ENCODE measurements around the gene NKX1-2. TPM values are rescaled to one million over a fixed set of nuclear protein-coding genes. Genes with fewer than 3 reads are reported as not detected.

NKX1-2 gene
- total RNA-seq, 1 experiment from 2014 or later, result 0.36 TPM

GRCh38 chr10:124477614-124478363, 28.0 kb upstream of the NKX1-2 start:
- CTCF ChIA-PET, result no interaction called here
- BruUV-seq (replicated peaks), result no TSS peak
- no peak overlapping the region for H3K4me2 ChIP-seq (ENCODE audit: low read length)

GRCh38 chr10:124476043-124476725, 26.3 kb upstream of the NKX1-2 start:
- no peak for DNase-seq
- CTCF ChIA-PET, result no interaction called here
- intact Hi-C loops (cut with micrococcal nuclease), result no loop called here

More at GRCh38 chr10:124477614-124478363, 28.0 kb upstream of the NKX1-2 start:
- POLR2A ChIA-PET (ENCODE audit: unreplicated experiment), result no interaction called here
- Histone ChIP-seq H4K20me1 (ENCODE audit: low read length) (no peaks in the 10 kb centered on the region), H3K9ac (ENCODE audit: low read length) (no peak overlapping the region), H3K36me3 (ENCODE audit: low read depth, low read length) (no peaks in the 10 kb centered on the region), H3K9me3 (ENCODE audit: low read length) (no peaks in the 10 kb centered on the region), H3K4me1 (ENCODE audit: insufficient read depth, low read length) (no peaks in the 10 kb centered on the region), H3K27me3 (ENCODE audit: low read length) (no peaks in the 10 kb centered on the region), H3K4me3 (ENCODE audit: low read length) (no peak overlapping the region), H3K79me2 (ENCODE audit: low read length) (no peaks in the 10 kb centered on the region), H3K27ac (ENCODE audit: low read length) (no peak overlapping the region), H3K9me2 (replicated peaks; ENCODE audit: low read length) (no peaks in the 10 kb centered on the region), H3F3A (ENCODE audit: low read length, unreplicated experiment) (no peaks in the 10 kb centered on the region), H2AFZ (ENCODE audit: low read length) (no peak overlapping the region)
- DNase-seq, result no peak
- intact Hi-C loops (cut with micrococcal nuclease), result no loop called here
- no peak for TF ChIP-seq EZH2 (IDR thresholded peaks at IDR 0.05; ENCODE audit: low read length, unreplicated experiment)
- TF ChIP-seq EZH2phosphoT487 (IDR thresholded peaks at IDR 0.05; ENCODE audit: borderline replicate concordance, low read length), result no peak
- TF ChIP-seq CTCF (conservative IDR thresholded peaks at IDR 0.05; ENCODE audit: low read depth, low read length), result no peak
- no peak for ATAC-seq

GRCh38 chr10:124474514-124475070, 24.8 kb upstream of the NKX1-2 start:
- Histone ChIP-seq H3K9ac (ENCODE audit: low read length) (no peak overlapping the region), H3K27ac (ENCODE audit: low read length) (no peak overlapping the region), H3K4me1 (ENCODE audit: insufficient read depth, low read length) (no peaks in the 10 kb centered on the region), H3K36me3 (ENCODE audit: low read depth, low read length) (no peaks in the 10 kb centered on the region), H4K20me1 (ENCODE audit: low read length) (no peaks in the 10 kb centered on the region), H2AFZ (ENCODE audit: low read length) (no peak overlapping the region), H3K9me3 (ENCODE audit: low read length) (no peaks in the 10 kb centered on the region), H3F3A (ENCODE audit: low read length, unreplicated experiment) (no peaks in the 10 kb centered on the region), H3K4me2 (ENCODE audit: low read length) (no peak overlapping the region), H3K9me2 (replicated peaks; ENCODE audit: low read length) (no peaks in the 10 kb centered on the region), H3K4me3 (ENCODE audit: low read length) (no peak overlapping the region), H3K27me3 (ENCODE audit: low read length) (no peaks in the 10 kb centered on the region), H3K79me2 (ENCODE audit: low read length) (no peaks in the 10 kb centered on the region)
- intact Hi-C loops (cut with micrococcal nuclease), result no loop called here
- POLR2A ChIA-PET (ENCODE audit: unreplicated experiment), result no interaction called here
- ATAC-seq, result no peak
- BruUV-seq (replicated peaks), result no TSS peak
- CTCF ChIA-PET, result no interaction called here
- no peak for DNase-seq
- TF ChIP-seq CTCF (conservative IDR thresholded peaks at IDR 0.05; ENCODE audit: low read depth, low read length), result no peak
- no peak for TF ChIP-seq EZH2 (IDR thresholded peaks at IDR 0.05; ENCODE audit: low read length, unreplicated experiment)
- no peak for TF ChIP-seq EZH2phosphoT487 (IDR thresholded peaks at IDR 0.05; ENCODE audit: borderline replicate concordance, low read length)

More at GRCh38 chr10:124476043-124476725, 26.3 kb upstream of the NKX1-2 start:
- POLR2A ChIA-PET (ENCODE audit: unreplicated experiment), result no interaction called here
- H3K9me3 ChIP-seq (ENCODE audit: low read length), result no peaks in the 10 kb centered on the region
- no peak for TF ChIP-seq EZH2 (IDR thresholded peaks at IDR 0.05; ENCODE audit: low read length, unreplicated experiment)
- no peak for ATAC-seq
- H3K4me2 ChIP-seq (ENCODE audit: low read length), result no peak overlapping the region
- H3K27me3 ChIP-seq (ENCODE audit: low read length), result no peaks in the 10 kb centered on the region
- H3F3A ChIP-seq (ENCODE audit: low read length, unreplicated experiment), result no peaks in the 10 kb centered on the region
- H3K36me3 ChIP-seq (ENCODE audit: low read depth, low read length), result no peaks in the 10 kb centered on the region
- H3K4me3 ChIP-seq (ENCODE audit: low read length), result no peak overlapping the region
- no peaks in the 10 kb centered on the region for H3K9me2 ChIP-seq (replicated peaks; ENCODE audit: low read length)
- no TSS peak for BruUV-seq (replicated peaks)
- H3K9ac ChIP-seq (ENCODE audit: low read length), result no peak overlapping the region
- H2AFZ ChIP-seq (ENCODE audit: low read length), result no peak overlapping the region
- no peaks in the 10 kb centered on the region for H3K4me1 ChIP-seq (ENCODE audit: insufficient read depth, low read length)
- no peaks in the 10 kb centered on the region for H3K79me2 ChIP-seq (ENCODE audit: low read length)
- no peak overlapping the region for H3K27ac ChIP-seq (ENCODE audit: low read length)
- H4K20me1 ChIP-seq (ENCODE audit: low read length), result no peaks in the 10 kb centered on the region
